Upper lobe of right lung (tissue), 1 donor: Measurements from ENCODE around the gene SYNJ2. TPM values are rescaled to one million over a fixed set of nuclear protein-coding genes. Genes with fewer than 3 reads are reported as not detected.

Experiments
- ATAC-seq: fragments of 200-7000 bp; cut with Tn5 transposase; one replicate; pipeline ENCODE4 v1.9.1; 2020; ENCODE audit warnings: mild to moderate bottlenecking, moderate library complexity
- DNase-seq: peaks from one replicate; pipeline ENCODE4 v3.0.0-alpha.2; 2020
- H3K27ac ChIP-seq: fragments of 200-600 bp; one replicate; pipeline ENCODE4 v1.8.0; 2022
- H3K27me3 ChIP-seq: fragments of 200-600 bp; one replicate; pipeline ENCODE4 v1.8.0; 2022; ENCODE audit warnings: mild to moderate bottlenecking
- H3K36me3 ChIP-seq: fragments of 200-600 bp; one replicate; pipeline ENCODE4 v1.8.0; 2022
- H3K4me1 ChIP-seq: fragments of 200-600 bp; one replicate; pipeline ENCODE4 v1.8.0; 2022
- H3K4me3 ChIP-seq: fragments of 200-600 bp; one replicate; pipeline ENCODE4 v1.8.0; 2022; ENCODE audit warnings: mild to moderate bottlenecking
- H3K9me3 ChIP-seq: fragments of 200-600 bp; one replicate; pipeline ENCODE4 v1.8.0; 2022
- intact Hi-C: fragments of 100-400 bp; cut with DNase I; formaldehyde crosslinking; loops from one replicate; pipeline ENCODE4 v1.11.0; 2022
- total RNA-seq: library from RNA; stranded (reverse); fragmentation: NEBNext Ultra II Directional; extraction: Animal tissue kit (Norgen Biotek cat#: 25700); gene quantifications from one replicate; pipeline ENCODE4 v1.2.1, GENCODE V29; 2021
- TF ChIP-seq, protein P1 (sequence below): fragments of 200-600 bp; IDR thresholded peaks from one replicate; pipeline ENCODE4 v1.8.0; 2022; ENCODE audit warnings: antibody characterized with exemption
- donor health status: DM: no; HTN: yes; CAD: no; lungs with severe emphysema.

Gene SYNJ2
- total RNA-seq, 1 donor from 2014 or later = 7.2 TPM

DNA sequence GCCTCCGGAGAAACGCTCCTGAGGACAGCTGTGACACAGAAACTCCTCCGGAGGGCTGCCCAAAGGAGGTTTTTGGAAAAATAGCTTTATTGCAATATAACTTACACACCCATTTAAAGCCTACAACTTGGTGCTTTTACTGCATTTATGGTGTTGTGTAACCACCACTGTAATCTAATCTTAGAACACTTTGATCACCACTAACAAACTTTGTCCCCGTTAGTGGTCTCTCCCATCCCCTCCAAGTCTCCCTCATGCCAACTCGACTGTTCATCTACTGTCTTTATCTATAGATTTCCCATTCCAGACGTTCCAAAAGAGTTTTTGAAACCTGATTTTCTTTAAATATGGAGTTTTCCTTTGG is 62.8 kb downstream of the SYNJ2 start:
- H3K27me3 ChIP-seq = no peaks in the 10 kb centered on the region
- H3K27ac ChIP-seq = no peak overlapping the region
- no peak for ATAC-seq
- no peaks in the 10 kb centered on the region for H3K36me3 ChIP-seq
- TF ChIP-seq, protein P1, sequence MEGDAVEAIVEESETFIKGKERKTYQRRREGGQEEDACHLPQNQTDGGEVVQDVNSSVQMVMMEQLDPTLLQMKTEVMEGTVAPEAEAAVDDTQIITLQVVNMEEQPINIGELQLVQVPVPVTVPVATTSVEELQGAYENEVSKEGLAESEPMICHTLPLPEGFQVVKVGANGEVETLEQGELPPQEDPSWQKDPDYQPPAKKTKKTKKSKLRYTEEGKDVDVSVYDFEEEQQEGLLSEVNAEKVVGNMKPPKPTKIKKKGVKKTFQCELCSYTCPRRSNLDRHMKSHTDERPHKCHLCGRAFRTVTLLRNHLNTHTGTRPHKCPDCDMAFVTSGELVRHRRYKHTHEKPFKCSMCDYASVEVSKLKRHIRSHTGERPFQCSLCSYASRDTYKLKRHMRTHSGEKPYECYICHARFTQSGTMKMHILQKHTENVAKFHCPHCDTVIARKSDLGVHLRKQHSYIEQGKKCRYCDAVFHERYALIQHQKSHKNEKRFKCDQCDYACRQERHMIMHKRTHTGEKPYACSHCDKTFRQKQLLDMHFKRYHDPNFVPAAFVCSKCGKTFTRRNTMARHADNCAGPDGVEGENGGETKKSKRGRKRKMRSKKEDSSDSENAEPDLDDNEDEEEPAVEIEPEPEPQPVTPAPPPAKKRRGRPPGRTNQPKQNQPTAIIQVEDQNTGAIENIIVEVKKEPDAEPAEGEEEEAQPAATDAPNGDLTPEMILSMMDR = no peak
- peaks cover 15% of the 10 kb centered on the region for H3K4me1 ChIP-seq
- no peaks in the 10 kb centered on the region for H3K9me3 ChIP-seq
- no peak overlapping the region for H3K4me3 ChIP-seq
- no peak for DNase-seq
- intact Hi-C loops = no loop called here

DNA sequence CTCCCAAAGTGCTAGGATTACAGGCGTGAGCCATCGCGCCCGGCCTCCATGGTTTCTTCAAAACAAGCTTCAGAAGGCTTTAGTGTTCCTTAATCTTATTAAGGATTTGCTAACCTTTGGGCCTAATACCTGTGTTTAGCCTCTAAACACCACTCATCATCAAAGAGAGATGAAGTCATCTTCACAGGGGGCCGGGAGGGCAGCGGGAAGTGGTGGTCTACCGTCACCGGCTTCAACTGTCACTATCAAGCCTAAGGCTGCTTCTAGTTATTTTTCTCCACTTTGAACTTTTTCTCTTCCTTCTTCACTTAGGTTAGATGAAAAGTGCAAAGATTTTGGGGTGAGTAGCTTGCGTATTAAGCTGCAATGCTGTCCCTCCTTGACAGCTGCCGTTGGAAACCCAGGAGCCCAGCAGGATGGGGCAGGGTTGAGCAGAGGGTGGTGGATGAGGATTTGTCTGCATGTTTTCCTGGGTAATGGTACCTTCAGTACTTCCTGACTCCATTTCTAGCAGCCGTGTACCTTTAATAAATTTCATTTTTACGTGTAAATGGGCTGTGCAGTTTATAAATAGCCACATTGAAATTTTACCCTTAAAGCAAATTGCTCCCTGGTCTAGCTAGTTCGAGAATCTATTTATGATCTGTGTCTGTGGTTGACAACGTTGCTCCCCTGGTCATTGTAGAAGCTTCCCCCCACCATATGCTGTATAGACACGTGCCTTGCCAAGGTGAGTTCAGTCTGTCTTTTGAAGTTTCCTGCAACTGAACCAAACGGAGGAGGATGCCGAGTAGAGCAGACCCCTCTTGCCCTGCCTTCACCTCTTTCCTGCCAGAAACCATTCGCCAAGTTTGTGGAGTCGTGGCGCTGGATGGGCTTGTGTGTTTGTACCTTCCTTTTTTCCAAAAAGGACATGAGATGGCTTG is 64.8 kb downstream of the SYNJ2 start:
- DNase-seq = peak; percentile 39
- no peaks in the 10 kb centered on the region for H3K27me3 ChIP-seq
- no peak overlapping the region for H3K27ac ChIP-seq

DNA sequence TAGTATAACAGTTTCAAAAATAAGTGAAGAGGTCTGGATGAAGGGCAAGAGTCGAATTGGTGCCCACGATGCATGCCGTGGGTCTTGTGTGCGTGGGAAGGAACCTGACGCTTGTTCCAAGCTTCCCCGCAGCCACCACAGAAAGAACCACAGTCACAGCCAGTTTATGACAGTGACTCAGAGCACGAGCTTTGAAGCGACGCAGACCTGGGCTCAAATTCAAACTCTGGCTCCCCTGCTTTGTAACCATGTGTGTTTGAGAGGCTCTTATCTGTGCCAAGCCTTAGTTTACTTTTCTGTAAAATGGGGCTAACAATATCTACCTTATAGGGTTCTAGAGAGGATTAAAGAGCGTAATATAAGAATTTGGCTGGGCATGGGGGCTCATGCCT is 65.5 kb downstream of the SYNJ2 start:
- TF ChIP-seq, protein P1 = no peak
- no peak overlapping the region for H3K4me3 ChIP-seq
- intact Hi-C loops = no loop called here
- no peaks in the 10 kb centered on the region for H3K36me3 ChIP-seq
- ATAC-seq (no peak), DNase-seq (peak; percentile 33)
- H3K27me3 ChIP-seq = no peaks in the 10 kb centered on the region
- H3K4me1 ChIP-seq = no peaks in the 10 kb centered on the region
- no peaks in the 10 kb centered on the region for H3K9me3 ChIP-seq
- no peak overlapping the region for H3K27ac ChIP-seq

More for the DNA sequence above, 64.8 kb downstream of the SYNJ2 start:
- ATAC-seq = no peak
- TF ChIP-seq, protein P1 = no peak
- Histone ChIP-seq H3K4me1 (no peaks in the 10 kb centered on the region), H3K4me3 (no peak overlapping the region), H3K36me3 (no peaks in the 10 kb centered on the region), H3K9me3 (no peaks in the 10 kb centered on the region)
- intact Hi-C loops = no loop called here

DNA sequence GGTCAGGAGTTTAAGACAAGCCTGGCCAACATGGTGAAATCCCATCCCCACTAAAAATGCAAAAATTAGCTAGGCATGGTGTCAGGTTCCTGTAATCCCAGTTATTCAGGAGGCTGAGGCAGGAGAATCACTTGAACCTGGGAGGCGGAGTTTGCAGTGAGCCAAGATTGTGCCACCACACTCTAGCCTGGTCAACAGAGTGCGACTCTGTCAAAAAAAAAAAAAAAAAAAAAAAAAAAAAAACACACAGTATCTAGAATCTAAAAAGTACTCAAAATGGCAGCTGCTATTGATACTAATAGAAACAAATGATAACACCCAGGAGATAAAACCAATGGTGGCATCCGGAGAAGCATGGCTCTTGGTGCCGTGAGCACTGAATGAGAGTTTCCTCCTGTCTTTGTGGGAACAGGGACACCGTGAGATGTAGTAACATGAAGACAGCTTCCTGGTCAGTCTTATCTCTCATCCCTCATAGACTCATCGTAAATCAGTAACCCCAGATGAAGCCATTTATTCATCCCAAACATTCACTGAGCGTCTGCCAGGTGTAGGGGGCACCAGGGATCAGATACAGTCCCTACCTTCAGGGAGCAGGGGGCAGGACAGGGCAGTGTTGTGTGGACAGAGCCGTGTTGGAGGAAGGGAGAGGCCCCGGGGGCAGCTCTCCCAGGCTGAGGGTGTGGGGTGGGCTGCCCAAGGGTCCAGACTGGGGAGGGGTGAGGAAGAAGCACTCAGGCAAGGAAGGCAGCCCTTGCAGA is 66.1 kb downstream of the SYNJ2 start:
- Histone ChIP-seq H3K4me1 (no peaks in the 10 kb centered on the region), H3K27ac (no peak overlapping the region), H3K9me3 (no peaks in the 10 kb centered on the region), H3K4me3 (no peak overlapping the region), H3K27me3 (no peaks in the 10 kb centered on the region), H3K36me3 (no peaks in the 10 kb centered on the region)
- intact Hi-C loops = no loop called here
- DNase-seq = peak; percentile 26
- ATAC-seq = no peak
- TF ChIP-seq, protein P1 = no peak

DNA sequence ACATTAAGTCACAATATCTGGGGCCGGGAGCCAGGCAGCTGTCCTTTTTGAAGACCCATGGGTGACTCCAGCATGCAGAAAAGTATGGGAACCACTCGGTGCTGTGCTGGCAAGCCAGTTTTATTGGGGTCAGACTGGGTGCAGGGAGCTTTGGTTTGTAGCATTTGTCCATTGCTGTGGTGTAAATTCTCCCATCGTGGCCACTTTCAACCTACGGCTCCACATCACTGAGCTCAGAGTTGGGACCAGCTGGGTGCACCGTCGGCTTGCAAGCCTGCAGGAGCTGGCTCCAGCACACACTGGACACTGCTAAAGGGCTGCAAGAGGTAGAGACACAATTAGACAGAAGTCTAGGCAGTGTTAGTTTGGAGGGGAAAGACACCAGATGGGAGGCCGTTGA is 66.9 kb downstream of the SYNJ2 start:
- DNase-seq = peak; percentile 39
- H3K9me3 ChIP-seq = no peaks in the 10 kb centered on the region
- no peak for ATAC-seq
- TF ChIP-seq, protein P1 = no peak
- H3K4me1 ChIP-seq = no peaks in the 10 kb centered on the region
- no peaks in the 10 kb centered on the region for H3K27me3 ChIP-seq
- H3K27ac ChIP-seq = no peak overlapping the region
- intact Hi-C loops = no loop called here
- H3K36me3 ChIP-seq = no peaks in the 10 kb centered on the region
- H3K4me3 ChIP-seq = no peak overlapping the region
